Adrenal gland (tissue), 5 donors: Measurements from ENCODE around the gene MEGF11.
A peak's percentile ranks its signal among the peaks of the same experiment; 100 is the strongest.

Experiments
- POLR2A ChIP-seq, 2 donors: fragments of 450-650 bp; IDR thresholded peaks; one replicate each; pipeline ENCODE4 v1.6.1; 2017; ENCODE audit warnings: antibody characterized with exemption in 2 of 2, mild to moderate bottlenecking in 2 of 2, moderate library complexity in 1 of 2
- TF ChIP-seq, protein P1 (sequence below), 6 experiments: fragments of 450-650 bp in 4 of 6; fragments of 200-600 bp in 2 of 6; sonication (generic) in 1 of 6; IDR thresholded peaks; 1 replicate in 5 of 6; 2 replicates in 1 of 6; pipeline versions ENCODE4 v1.5.1 to v1.8.0; 2016 to 2021; ENCODE audit warnings: antibody characterized with exemption in 6 of 6, mild to moderate bottlenecking in 2 of 6, moderate library complexity in 1 of 6
- donor health status: DM: no; HTN: no; CAD: no.

DNA sequence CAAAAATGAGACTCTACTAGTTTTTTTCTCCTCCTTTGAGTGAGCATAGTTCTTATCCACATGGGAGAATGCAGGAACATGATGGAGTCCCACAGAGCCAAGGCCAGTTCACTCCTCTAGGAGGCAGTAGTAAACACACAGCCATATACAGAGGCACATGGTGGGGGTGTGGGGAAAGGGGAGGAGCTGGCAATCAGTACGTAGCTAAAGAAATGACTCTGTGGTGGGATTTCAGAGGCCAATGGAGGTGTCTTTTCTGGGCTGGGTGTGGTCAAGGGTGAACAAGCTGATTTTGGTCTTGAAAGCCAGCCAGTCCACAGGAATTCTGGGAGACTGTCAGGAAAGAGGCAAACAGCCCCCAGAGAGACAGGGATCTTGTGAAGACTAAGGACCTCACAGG lies 390.9 kb downstream of the MEGF11 start:
- TF ChIP-seq, protein P1, sequence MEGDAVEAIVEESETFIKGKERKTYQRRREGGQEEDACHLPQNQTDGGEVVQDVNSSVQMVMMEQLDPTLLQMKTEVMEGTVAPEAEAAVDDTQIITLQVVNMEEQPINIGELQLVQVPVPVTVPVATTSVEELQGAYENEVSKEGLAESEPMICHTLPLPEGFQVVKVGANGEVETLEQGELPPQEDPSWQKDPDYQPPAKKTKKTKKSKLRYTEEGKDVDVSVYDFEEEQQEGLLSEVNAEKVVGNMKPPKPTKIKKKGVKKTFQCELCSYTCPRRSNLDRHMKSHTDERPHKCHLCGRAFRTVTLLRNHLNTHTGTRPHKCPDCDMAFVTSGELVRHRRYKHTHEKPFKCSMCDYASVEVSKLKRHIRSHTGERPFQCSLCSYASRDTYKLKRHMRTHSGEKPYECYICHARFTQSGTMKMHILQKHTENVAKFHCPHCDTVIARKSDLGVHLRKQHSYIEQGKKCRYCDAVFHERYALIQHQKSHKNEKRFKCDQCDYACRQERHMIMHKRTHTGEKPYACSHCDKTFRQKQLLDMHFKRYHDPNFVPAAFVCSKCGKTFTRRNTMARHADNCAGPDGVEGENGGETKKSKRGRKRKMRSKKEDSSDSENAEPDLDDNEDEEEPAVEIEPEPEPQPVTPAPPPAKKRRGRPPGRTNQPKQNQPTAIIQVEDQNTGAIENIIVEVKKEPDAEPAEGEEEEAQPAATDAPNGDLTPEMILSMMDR (IDR thresholded peaks at IDR 0.05), result peak; percentile 21 to 56 (median 44)
- TF ChIP-seq POLR2A (IDR thresholded peaks at IDR 0.05), result no peak
